ENCODE data around the gene C8A.

Gene C8A

GRCh38 chr1:56961426-56961825 lies 106.8 kb downstream of the C8A start:
- TF ChIP-seq NFIC (IDR thresholded peaks at IDR 0.05) (no peak), CREB1 (IDR thresholded peaks at IDR 0.05; ENCODE audit: low read depth) (no peak), CEBPB (IDR thresholded peaks at IDR 0.05) (no peak), EGR1 (IDR thresholded peaks at IDR 0.05) (no peak), YY1 (IDR thresholded peaks at IDR 0.05; ENCODE audit: low read depth) (no peak), ZBTB7A (IDR thresholded peaks at IDR 0.05; ENCODE audit: low read depth) (no peak), RAD21 (IDR thresholded peaks at IDR 0.05; ENCODE audit: low read depth) (no peak), FOXM1 (IDR thresholded peaks at IDR 0.05; ENCODE audit: borderline replicate concordance, low read depth) (no peak), TEAD4 (IDR thresholded peaks at IDR 0.05) (no peak), REST (IDR thresholded peaks at IDR 0.05; ENCODE audit: low read depth) (no peak), TAF1 (IDR thresholded peaks at IDR 0.05; ENCODE audit: low read depth) (no peak), EP300 (IDR thresholded peaks at IDR 0.05; ENCODE audit: borderline replicate concordance) (no peak), TCF12 (IDR thresholded peaks at IDR 0.05; ENCODE audit: low read depth) (no peak)
- TF ChIP-seq, protein P1, sequence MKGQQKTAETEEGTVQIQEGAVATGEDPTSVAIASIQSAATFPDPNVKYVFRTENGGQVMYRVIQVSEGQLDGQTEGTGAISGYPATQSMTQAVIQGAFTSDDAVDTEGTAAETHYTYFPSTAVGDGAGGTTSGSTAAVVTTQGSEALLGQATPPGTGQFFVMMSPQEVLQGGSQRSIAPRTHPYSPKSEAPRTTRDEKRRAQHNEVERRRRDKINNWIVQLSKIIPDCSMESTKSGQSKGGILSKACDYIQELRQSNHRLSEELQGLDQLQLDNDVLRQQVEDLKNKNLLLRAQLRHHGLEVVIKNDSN (IDR thresholded peaks at IDR 0.05) = no peak
- TF ChIP-seq, protein P2, sequence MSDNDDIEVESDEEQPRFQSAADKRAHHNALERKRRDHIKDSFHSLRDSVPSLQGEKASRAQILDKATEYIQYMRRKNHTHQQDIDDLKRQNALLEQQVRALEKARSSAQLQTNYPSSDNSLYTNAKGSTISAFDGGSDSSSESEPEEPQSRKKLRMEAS (IDR thresholded peaks at IDR 0.05) = no peak

GRCh38 chr1:56963667-56964066 lies 109.1 kb downstream of the C8A start:
- TF ChIP-seq ZBTB7A (IDR thresholded peaks at IDR 0.05; ENCODE audit: low read depth) (no peak), TCF12 (IDR thresholded peaks at IDR 0.05; ENCODE audit: low read depth) (no peak), TAF1 (IDR thresholded peaks at IDR 0.05; ENCODE audit: low read depth) (no peak), CEBPB (IDR thresholded peaks at IDR 0.05) (no peak), FOXM1 (IDR thresholded peaks at IDR 0.05; ENCODE audit: borderline replicate concordance, low read depth) (no peak), REST (IDR thresholded peaks at IDR 0.05; ENCODE audit: low read depth) (no peak), CREB1 (IDR thresholded peaks at IDR 0.05; ENCODE audit: low read depth) (no peak), YY1 (IDR thresholded peaks at IDR 0.05; ENCODE audit: low read depth) (no peak), RAD21 (IDR thresholded peaks at IDR 0.05; ENCODE audit: low read depth) (no peak), NFIC (IDR thresholded peaks at IDR 0.05) (no peak), EGR1 (IDR thresholded peaks at IDR 0.05) (no peak), EP300 (IDR thresholded peaks at IDR 0.05; ENCODE audit: borderline replicate concordance) (no peak)
- TF ChIP-seq, protein P2 (IDR thresholded peaks at IDR 0.05) = no peak

DNA sequence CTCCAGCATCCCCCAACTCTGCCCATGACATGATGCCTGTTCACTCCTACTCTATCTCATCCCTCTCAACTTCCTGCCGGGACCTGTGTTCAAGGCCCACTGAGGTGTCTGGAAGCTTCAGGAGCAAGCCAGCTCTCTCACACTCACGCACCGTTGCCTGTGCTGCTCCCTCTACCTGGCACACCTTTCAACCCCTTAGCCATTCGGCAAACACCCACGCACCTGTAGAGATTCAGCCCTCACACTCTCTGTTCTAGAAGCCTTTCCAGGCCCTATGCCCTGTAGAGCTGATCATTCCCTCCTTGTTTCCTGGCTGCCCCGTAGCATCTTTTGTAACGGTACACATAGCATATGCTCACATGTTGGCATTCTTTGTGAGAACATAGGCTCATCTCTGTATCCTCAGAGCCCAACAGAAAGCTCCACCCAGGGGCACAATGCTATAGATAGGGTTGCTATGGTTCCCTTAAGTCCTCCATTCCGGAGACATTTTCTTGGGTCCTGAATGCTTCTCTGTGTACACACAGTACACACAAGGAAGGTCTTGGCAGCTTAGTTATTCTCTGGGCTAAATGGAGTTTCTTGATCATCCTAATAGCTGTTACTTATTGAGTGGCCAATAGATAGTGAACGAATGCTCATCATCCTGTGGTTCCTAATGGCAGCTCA lies 109.9 kb downstream of the C8A start:
- TF ChIP-seq ZBTB7A (IDR thresholded peaks at IDR 0.05; ENCODE audit: low read depth) = no peak
- no peak for TF ChIP-seq NFIC (IDR thresholded peaks at IDR 0.05)
- no peak for TF ChIP-seq YY1 (IDR thresholded peaks at IDR 0.05; ENCODE audit: low read depth)

DNA sequence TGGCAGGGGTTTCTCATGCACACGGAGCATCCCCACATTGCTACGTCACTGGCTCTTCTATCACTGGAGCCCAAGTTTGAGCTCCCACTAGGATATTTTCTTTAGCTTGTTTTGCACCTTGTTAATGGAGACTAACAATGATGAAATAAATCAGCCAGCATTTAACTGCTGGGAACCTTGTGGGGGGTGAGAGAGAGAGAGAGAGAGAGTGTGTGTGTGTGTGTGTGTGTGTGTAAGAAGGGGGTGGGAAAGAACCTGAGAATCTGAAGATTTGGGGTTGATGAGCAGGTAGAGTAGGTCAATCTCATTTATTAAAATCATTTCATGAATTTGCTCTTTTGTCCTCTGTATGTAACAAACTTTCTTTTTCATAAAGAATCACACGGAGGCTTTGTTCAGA lies 110.6 kb downstream of the C8A start:
- TF ChIP-seq TCF12 (IDR thresholded peaks at IDR 0.05; ENCODE audit: low read depth) (no peak), EP300 (IDR thresholded peaks at IDR 0.05; ENCODE audit: borderline replicate concordance) (no peak), NFIC (IDR thresholded peaks at IDR 0.05) (no peak), CREB1 (IDR thresholded peaks at IDR 0.05; ENCODE audit: low read depth) (no peak), CEBPB (IDR thresholded peaks at IDR 0.05) (no peak), EGR1 (IDR thresholded peaks at IDR 0.05) (no peak), TEAD4 (IDR thresholded peaks at IDR 0.05) (no peak), FOXM1 (IDR thresholded peaks at IDR 0.05; ENCODE audit: borderline replicate concordance, low read depth) (no peak), YY1 (IDR thresholded peaks at IDR 0.05; ENCODE audit: low read depth) (no peak), ZBTB7A (IDR thresholded peaks at IDR 0.05; ENCODE audit: low read depth) (no peak), RAD21 (IDR thresholded peaks at IDR 0.05; ENCODE audit: low read depth) (no peak), REST (IDR thresholded peaks at IDR 0.05; ENCODE audit: low read depth) (no peak), TAF1 (IDR thresholded peaks at IDR 0.05; ENCODE audit: low read depth) (no peak)
- TF ChIP-seq, protein P2 (IDR thresholded peaks at IDR 0.05) = no peak
- TF ChIP-seq, protein P1 (IDR thresholded peaks at IDR 0.05) = no peak

Data from Ishikawa (cell line).